NCI-H226 (cell line): ENCODE results near the gene UBAC2.
A peak's percentile ranks its signal among the peaks of the same experiment; 100 is the strongest.

Experiments
- DNase-seq: peaks from one replicate; pipeline ENCODE4 v3.0.0-alpha.2; 2015

Gene UBAC2, protein sequence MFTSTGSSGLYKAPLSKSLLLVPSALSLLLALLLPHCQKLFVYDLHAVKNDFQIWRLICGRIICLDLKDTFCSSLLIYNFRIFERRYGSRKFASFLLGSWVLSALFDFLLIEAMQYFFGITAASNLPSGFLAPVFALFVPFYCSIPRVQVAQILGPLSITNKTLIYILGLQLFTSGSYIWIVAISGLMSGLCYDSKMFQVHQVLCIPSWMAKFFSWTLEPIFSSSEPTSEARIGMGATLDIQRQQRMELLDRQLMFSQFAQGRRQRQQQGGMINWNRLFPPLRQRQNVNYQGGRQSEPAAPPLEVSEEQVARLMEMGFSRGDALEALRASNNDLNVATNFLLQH

DNA sequence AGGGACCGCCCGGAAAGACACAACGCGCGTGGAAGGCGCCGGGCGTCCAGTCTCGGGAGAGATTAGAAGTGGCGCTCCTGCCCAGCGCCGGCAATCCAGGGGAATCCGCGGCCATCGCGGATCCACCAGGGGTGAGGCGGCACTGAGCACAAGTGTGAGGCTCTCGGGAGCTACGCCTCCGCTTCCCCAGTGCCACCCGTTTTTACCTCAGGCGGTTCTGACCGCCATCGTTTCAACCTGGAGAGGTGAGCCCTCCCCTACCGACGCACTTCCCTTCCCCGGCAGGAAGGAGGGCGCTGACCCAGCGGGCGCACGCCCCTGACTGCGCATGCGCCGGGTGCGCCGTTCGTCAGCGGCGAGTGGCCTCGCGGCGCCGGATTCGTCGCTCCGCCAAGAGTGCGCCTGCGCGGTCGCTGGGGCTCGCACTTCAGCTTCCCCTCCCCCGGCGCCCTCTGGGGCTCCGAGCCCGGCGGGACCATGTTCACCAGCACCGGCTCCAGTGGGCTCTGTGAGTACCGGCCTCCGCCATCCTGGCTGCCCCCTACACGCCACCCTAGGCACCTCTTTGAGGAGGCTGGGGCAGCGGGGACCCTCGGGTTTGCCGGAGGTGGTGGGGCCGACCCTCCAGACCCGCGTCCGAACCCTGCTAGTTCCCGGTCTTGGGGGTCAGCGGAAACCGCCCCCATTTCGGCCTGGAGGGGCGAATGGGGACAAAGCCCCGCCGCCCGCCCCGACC, at the start of gene UBAC2:
Gene UBAC2, plus strand, starts transcription at position 423 of the 736 bp plus-strand sequence. Its CDS starts 55 bp downstream, at position 478.
- DNase-seq: peak; percentile 93

DNA sequence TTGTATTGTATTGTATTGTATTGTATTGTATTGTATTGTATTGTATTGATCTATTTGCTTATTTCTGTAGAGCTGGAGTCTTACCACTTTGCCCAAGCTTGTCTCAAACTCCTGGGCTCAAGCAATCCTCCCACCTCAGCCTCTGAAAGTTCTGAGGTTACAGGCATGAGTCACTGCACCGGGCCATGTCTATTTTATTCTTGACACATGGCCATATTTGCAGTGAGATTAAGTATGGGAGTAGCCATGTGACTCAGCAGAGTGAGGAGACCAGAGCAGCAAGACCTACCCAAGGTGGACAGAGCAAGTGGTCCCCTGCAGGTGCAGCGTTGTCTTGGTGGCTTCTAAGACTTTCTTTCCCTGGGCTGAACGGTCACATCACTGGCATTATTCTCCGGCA, 49.1 kb upstream of the UBAC2 start:
- peak; percentile 94 for DNase-seq

DNA sequence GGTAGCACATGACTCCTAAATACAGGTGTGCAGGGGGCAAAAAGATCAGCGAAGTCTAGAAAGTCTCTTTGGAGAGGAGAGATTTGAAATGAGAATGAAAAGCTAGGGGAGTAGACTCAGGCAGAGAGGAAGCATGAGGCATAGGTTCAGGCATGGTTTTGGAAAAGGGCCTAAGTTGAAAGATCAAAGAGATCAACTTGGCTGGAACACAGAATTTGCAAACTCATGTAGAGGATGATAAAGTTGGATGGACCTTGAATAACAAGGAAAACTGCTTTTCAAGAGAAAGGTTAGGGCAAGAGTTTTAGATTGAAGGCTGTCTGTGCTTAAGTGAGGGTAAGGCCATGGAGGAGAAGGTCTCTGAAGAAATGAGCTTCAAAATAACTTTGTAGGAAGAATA, 47.4 kb upstream of the UBAC2 start:
- DNase-seq: peak; percentile 61

- no peak for DNase-seq
These were observed 46.6 kb upstream of the UBAC2 start for GRCh38 chr13:99154064-99154463.

DNA sequence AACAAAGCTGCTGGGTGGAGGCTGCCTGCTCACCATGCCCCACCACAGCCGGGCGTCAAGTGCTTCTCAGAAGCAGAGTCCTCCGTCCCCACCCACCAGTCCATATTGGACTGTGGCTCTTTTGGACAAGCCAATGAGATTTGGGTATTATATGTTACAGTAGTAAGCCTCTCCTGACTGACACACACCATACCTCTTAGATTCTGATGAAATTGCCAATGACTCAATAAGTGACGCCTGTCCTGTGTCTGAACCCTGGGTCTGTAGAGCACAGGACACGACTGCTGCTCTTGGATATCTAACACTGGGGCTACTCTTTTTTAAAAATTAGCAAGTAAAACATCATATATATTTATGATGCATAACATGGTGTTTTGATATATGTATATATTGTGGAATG, 44.8 kb upstream of the UBAC2 start:
- DNase-seq: no peak

GRCh38 chr13:99157046-99157445, 43.6 kb upstream of the UBAC2 start:
- no peak for DNase-seq

DNA sequence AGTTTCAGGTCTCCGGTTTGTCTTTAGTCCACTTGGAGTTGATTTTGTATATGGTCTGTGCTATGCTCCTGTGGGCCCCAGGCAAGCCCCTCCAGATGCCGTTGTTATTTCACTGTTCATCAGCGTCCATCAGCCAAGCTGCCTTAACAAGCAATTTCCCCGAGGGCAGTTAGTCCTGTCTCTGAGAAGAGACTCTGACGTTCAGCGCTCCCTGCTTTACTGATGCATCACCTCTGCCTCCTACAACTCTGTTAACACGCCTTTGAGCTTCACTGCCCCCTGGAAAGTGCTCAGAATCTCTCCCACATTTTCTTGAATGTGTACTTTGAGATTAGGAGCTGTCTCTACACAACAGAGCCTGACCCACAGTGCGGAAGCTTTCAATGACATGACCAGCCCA, 41.8 kb upstream of the UBAC2 start:
- peak; percentile 7 for DNase-seq

DNA sequence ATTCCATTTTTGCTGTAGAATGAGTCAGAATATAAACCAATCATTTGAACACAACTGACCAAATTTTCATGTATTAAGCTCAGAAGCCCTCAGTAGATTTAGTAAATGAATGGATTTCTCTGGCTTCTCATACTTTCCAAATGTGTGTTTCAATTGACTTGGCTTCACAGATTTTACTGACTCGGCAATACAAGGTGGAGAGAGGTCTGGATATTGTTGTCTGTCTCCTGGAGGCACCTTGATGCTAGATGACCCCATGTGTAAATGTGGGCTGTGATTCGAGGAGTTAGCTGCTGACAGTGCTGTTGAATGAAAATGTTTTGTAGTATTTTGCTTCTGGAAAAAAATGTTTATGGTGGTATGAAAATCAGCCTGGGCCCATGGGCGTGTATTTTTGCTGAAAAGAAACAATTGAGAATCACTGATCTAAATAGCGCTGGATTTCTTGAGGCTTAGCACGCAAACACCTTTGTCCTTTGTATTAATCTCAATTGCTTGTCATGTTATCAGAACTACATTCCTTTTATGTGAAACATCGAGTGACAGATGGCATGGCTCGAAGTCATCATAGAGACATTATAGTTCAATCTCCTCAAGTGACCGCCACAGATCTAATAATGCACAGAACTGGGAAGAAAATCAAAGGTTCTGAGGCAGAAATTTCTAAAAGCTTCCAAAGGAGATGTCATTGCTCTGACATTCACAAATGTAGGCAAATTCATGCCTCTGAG, 41.2 kb upstream of the UBAC2 start:
- no peak for DNase-seq

DNA sequence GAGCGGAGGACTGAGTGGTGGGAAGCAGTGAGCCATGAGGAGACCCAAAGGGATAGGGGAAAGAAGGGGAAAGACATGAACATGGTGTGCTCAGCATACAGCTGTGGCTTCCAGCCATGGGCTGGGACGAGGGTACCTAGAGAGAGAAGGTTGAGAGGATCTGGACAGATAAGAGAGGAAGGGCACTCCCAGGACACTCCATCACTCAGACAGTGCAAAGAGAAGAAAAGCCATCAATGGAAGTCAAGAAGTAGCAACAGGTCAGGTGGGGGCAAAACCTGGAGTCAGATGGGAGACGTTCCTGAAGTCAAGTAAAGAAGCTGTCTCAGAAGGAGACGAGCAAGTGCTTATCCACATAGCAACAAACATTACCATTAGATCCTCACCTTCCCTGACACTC, 40.2 kb upstream of the UBAC2 start:
- no peak for DNase-seq

- no peak for DNase-seq
These were observed 39.1 kb upstream of the UBAC2 start for GRCh38 chr13:99161512-99161911.

- DNase-seq: no peak
These were observed 37.9 kb upstream of the UBAC2 start for GRCh38 chr13:99162567-99163361.

DNA sequence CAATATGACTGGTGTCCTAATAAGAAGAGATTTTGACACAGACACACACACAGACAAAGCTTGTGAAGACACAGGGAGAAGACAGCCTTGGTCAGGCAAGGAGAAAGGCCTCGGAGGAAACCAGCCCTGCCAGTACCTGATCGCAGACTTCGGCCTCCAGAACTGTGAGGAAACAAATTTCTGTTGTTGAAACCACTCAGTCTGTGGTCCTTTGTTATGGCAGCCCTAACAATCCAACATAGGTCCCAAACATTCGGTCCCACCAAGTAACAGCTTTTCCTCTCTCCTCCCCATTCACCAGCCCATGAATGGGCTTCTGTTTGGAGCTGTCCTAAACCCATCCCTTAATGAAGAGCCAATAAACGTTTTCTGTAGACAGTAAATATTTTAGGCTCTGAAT, 36.4 kb upstream of the UBAC2 start:
- DNase-seq: no peak

- DNase-seq: no peak
These were observed 34.7 kb upstream of the UBAC2 start for GRCh38 chr13:99165753-99166587.

DNA sequence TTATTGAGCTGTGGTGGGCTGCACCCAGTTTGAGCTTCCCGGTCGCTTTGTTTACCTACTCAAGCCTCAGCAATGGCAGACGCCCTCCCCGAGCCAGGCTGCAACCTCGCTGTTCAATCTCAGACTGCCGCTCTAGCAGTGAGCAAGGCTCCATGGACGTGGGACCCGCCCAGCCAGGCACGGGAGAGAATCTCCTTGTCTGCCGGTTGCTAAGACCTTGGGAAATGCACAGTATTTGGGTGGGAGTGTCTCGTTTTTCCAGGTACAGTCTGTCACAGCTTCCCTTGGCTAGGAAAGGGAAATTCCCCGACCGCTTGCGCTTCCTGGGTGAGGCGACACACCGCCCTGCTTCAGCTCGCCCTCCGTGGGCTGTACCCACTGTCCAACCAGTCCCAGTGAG, 27.7 kb upstream of the UBAC2 start:
- no peak for DNase-seq

DNA sequence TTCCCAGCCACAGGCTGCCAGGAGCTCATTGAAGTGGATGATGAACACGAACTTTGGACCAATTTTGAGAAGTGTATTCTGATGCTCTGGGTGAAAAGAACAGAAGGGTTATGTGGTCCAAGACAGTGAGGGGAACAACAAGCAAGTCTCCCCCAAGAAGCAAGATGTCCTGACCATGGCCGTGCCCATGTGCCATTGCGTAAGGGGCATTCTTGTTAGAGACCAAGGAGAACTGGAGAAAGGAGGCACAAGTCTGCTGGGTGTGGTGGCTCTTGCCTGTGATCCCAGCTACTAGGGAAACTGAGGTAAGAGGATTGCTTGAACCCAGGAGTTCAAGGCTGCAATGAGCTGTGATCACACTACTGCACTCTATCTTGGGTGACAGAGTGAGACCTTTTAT, 27.0 kb upstream of the UBAC2 start:
- no peak for DNase-seq

GRCh38 chr13:99174533-99175100, 26.0 kb upstream of the UBAC2 start:
- no peak for DNase-seq

- peak; percentile 33 for DNase-seq
These were observed 24.1 kb upstream of the UBAC2 start for GRCh38 chr13:99176309-99177276.

DNA sequence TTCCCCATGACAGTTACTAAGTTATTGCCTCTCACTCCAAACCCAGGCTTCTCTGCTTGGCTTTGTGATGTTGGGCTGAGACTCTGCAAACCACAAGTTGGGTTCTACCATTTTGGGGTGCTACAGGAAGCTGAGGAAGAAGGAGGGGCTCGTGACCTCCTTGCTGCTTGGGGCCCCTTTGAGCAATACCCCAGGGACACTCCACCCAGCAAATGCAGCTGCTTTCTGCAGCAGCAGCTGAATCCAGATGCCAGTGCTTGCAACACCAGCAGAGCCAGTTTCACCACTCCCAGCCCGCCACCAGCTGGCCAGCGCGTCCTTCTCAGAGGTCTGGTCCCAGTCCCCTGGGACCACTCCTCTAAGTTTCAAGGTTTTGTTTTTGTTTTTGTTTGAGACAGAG, 22.0 kb upstream of the UBAC2 start:
- no peak for DNase-seq

DNA sequence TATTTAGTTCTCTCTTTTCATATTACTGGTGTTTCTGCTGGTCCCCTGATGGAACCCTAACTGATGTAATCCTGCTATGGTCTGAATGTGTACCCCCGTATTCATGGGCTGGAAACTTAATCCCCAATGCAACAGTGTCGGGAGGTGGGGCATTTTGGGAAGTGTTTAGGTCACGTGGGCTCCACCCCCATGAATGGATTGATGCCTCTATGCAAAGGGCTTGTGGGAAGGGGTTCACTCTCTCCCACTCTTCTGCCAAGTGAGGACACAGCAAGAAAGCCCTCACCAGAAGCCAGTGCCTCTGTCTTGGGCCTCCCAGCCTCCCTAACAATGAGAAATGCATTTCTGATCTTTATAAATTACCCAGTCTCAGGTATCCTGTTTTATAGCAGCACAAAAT, 21.2 kb upstream of the UBAC2 start:
- DNase-seq: no peak

DNA sequence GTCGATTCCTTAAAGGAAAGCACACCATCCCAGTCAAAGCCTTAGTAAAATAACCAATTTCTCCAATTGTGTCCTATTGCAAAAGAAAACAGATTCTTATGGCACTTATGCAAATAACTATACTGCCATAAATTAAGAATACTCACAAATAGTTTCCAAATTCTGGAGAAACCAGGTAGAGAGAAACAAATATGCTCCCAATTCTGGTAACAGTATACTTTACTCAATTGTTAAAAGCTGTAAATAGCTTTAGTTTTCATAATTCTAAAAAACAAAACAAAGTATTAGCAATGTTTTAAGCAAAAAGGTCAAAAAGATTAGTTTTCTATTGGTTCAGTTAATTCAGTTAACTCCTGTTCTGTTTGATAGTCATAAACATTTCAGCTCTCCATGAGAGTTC, 18.2 kb upstream of the UBAC2 start:
- no peak for DNase-seq
